ACHN (cell line): ENCODE data around the gene ALDH9A1.
"Not testable (repeated sequence)": the region's sequence is repeated elsewhere in the genome, so short reads cannot be mapped to it uniquely, and the experiment has no call there.

ENCODE experiments used
- DNase-seq: peaks from one replicate; pipeline ENCODE4 v3.0.0-alpha.2; 2015
- in situ Hi-C: cut with HindIII; loops from 2 replicates; pipeline ENCODE4 v1.10.0; 2017; ENCODE audit warnings: low sequenced_read_pairs, low pct_ligation_motif_present, low pct_unique_long_range_greater_than_20kb

ALDH9A1 gene

DNA sequence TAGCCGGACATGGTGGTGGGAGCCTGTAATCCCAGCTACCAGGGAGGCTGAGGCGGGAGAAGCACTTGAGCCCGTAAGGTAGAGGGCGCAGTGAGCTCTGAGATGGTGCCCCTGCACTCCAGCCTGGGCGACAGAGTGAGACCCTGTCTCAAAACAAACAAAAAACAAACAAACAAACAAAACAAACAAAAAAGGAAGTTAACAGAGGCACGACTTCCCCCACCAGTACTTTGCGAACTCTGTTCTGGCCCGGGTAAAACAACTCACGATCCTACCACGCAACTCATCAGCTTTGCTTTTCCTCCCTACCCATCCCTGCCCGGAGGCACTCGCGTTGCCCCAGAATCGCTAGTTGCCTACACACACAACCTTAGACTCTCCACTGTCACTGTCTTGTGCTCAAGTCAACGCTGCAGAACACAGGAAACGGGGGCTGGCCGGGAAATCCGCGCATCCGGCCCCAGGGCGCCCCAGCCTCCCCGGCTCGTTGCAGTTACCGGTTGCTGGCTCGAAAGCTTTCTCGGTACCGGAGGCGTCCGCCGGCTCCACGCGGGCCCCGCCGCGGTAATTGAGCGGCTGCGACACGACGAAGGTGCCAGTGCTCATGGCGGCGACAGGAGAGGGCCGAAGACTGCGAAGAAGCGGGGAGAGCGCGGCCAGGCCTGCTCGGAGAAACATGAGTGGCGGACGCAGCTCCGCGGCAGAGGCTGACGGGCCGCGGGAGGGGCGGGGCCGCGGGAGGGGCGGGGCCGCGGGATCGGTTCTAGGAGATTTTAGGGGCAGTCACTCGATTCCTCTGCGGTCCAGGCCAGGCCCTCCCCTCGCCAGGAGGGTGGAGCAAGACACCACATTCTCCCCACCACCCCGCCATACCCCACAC, at the start of gene ALDH9A1:
Gene ALDH9A1, minus strand, starts transcription at position 682 of the 880 bp plus-strand sequence. Its CDS starts 4 bp downstream, at position 678.
- in situ Hi-C loops, result no loop called here
- peak; percentile 92 for DNase-seq

DNA sequence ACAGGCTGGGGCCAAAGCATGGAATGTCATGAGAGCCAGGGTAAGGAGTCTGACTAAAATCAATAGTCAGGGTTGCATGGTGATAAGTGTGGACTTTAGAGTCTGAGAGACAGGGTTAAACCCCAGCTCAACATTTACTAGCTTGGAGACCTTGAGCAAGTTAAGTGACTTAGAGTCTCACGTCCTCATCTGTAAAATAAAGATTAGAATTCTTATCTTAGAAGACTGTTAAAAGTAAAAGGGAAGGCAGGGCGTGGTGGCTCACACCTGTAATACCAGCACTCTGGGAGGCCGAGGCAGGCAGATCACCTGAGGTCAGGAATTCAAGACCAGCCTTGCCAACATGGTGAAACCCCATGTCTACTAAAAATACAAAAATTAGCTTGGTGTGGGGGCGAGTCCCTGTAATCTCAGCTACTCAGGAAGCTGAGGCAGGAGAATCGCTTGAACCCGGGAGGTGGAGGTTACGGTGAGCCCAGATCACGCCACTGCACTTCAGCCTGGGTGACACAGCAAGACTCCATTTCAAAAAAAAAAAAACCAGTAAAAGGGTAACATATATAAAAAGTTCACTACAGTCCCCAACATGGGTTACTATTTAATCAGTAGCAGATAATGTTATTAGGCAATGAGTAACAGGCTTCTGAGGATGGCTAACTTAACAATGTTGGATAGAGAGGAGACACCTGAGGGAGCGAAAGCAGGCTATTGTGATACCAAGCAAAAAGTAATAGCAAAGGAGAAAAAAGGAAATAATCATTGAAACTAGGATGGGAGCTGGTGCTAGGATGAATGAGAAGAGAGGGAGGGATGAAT, 49.5 kb upstream of the ALDH9A1 start:
- in situ Hi-C loops, result no loop called here
- peak; percentile 55 for DNase-seq

DNA sequence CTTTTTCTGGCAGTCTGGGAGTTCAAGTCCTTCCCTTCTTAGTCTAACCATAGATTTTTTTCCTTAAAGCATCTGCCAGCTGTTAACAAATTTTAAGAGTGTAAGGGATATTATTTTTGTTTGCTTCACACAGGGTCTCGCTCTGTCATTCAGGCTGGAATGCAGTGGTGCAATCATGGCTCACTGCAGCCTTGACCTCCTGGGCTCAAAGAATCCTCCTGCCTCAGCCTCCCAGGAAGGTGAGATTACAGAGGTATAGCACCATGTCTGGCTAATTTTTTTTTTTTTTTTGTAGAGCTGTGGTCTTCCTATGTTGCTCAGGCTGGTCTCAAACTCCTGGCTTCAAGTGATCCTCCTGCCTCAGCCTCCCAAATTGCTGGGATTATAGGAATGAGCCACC, 46.6 kb upstream of the ALDH9A1 start:
- in situ Hi-C loops, DNase-seq: not testable (repeated sequence)

DNA sequence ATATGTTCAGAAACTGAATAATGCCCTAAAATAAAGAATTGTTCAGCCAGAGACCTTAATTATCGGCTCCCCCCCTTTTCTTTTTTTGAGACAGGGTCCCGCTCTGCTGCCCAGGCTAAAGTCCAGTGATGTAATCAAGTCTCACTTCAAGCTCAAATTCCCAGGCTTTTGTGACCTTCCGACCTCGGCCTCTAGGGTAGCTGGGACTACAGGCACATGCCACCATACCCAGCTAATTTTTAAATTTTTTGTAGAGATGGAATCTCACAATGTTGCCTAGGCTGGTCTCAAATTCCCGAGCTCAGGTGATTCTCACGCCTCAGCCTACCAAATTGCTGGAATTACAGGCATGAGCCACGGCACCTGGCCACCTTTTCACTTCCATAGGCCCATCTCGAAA, 43.8 kb upstream of the ALDH9A1 start:
- in situ Hi-C loops, result no loop called here
- DNase-seq, result no peak

DNA sequence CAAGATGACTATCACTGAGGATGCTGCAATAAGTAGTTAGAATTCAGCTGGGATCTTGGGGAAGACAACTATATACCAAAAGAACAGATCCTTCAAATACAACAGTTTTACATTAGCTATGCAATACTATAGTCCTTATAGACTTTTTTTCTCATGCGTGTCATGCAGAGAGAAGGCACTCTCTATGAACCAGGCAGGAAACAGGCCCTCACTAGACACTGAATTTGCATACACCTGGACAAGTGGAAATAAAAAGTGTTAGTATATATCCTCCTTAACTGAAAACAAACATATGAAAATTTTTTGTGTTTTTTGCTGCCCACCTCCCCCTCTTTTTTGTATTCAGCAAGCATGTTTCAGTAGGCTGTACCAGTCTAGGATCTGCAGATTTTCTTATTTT, 40.4 kb upstream of the ALDH9A1 start:
- in situ Hi-C loops, result no loop called here
- DNase-seq, result no peak

DNA sequence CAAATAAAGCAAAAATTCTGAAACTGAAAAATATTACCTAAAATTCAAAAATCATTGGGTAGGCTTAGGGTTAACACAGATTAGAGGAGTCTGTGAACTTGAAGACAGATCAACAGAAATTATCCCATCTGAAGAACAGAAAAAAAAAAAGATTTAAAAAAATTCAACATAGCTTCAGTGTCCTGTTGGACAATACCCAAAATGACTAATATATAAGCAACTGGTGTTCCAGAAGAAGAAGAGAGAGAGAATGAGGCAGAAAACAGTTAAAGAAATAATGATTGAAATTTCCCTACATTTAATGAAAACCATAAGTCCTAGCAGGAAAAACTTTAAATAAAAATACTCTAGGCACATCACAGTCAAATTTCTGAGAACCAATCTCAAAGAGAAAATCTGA, 38.8 kb upstream of the ALDH9A1 start:
- DNase-seq, result no peak
- in situ Hi-C loops, result no loop called here

DNA sequence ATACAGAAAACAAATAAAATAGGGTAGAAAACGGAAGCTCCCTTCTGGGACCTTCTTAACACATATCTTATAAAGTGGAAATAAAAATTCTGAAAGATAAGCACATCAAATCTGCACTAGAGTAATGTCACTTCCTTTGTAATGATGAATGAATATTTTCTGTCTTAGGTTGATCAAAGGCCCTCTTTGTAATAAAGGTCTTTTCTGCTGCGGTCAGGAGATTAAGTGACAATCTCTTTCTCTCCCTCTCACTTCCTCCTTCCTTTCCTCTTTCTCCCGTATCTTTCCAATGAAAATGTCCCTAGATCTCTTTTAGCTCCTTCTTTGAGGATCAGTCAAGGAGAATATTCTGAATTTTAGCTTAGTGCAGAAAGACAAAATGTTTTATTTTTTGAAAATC, 36.5 kb upstream of the ALDH9A1 start:
- DNase-seq, result no peak
- in situ Hi-C loops, result no loop called here

DNA sequence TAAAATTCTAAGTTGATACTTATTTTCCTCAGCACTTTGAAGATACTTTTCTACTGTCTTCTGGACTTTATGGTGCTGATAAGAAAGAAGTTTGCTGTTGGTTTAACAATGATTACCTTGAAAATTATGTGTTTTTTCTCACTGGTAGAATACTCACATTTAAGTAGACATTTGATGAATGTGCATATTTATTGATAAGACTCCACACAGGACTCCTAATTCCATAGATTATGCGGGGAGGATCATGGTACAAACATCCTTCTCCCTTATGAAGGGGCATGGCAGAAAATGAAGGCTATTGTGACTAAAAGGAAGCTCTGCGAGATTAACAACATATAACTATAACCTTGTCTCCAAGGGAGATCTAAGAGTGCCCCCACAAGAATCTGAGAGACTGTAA, 28.5 kb upstream of the ALDH9A1 start:
- DNase-seq, result no peak
- in situ Hi-C loops, result no loop called here

DNA sequence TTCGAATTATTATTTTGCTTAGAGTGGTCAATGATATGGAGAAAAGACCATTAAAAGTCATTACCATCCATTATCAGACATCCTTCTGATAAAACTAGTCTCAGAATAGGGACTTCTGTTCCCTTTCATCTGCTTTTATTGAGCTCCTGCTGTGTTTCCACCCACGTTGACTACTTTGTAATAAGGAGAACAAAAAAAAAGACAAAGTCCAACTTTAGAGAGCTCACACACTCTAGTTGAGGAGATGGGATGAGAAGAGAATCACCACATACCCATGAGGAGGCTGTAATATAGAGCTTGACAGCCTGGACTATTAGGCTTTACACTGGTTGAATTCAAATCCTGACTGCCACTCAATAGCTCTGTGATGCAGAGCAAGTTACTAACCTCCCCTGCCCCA, 27.8 kb upstream of the ALDH9A1 start:
- DNase-seq, result no peak
- in situ Hi-C loops, result no loop called here

DNA sequence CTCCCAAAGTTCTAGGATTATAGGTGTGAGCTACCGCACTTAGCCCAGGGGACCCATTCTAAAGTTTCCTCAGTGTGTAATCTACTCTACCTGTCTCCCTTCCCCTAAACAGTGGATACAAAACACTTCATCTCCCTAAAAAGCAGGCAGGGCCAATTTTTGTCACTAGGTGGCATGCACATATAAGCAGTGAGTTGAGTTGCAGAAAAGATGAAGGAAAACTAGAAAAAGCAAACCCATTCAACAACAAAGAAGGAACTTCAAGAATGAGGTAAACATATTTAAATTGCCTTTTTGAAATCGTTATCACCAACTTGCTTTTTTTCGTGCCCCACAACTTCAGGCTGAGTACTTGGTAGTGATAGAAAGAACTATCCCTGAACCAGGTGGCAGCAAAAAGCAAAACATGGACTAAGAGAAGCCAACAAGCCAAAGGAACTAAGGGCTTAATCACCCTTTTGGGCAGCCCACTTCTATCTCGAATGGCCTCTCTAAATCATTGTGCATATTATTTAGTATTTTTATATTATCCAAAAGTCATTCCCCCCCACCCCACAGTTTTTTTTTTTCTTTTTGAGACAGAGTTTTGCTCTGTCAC, 19.7 kb upstream of the ALDH9A1 start:
- in situ Hi-C loops, result loop anchor here (10.0 kb wide), 1 partner anchor 207 kb away; no protein-coding TSS in a partner anchor
- peak; percentile 75 for DNase-seq

DNA sequence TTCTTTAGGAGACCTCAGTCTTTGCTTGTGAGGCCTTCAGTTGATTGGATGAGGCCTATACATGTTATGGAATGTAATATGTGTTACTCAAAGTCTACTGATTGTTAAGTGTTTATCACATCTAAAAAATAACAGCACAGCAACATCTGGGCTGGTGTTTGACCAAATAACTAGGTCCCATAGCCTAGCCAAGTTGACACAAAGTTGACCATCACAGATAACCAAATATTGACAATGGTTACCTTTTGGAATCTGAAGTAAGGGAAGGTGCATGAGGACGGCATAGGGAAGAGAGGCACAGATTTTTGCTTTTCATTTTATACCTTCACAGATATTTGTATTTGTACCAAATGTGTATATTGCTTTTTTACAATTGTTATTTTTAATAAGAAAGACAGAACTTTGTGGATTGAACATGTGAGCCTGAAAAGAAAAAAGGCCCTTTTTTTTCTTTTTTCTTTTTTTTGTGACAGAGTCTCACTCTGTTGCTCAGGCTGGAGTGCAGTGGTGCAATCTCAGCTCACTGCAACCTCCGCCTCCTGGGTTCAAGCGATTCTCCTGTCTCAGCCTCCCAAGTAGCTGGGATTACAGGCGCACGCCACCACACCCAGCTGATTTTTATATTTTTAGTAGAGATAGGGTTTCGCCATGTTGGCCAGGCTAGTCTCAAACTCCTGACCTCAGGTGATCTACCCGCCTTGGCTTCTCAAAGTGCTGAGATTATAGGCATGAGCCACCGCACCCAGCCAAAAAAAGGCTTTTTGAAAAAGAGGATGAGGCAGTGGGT, 18.1 kb upstream of the ALDH9A1 start:
- not testable (repeated sequence) for DNase-seq
- in situ Hi-C loops, result loop anchor here (10.0 kb wide), 1 partner anchor 208 kb away; no protein-coding TSS in a partner anchor

DNA sequence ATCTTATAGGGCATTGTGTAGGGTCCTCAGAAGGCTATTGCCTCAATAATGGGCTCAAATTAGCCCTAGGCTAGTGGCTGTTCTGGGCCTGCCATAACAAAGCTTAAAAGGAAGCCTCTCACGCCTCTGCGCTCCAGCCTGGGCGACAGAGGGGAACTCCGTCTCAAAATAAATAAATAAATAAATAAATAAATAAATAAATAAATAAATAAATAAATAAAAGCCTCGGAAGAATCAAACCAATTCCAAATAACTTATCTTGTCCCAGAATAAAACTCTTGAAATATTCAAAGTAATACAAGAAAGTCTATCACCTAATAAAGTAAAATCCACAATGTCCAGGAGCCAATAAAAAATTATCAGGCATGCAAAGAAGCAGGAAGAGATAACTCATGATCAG, 14.4 kb upstream of the ALDH9A1 start:
- in situ Hi-C loops, result loop anchor here (10.0 kb wide), 1 partner anchor 212 kb away; no protein-coding TSS in a partner anchor

DNA sequence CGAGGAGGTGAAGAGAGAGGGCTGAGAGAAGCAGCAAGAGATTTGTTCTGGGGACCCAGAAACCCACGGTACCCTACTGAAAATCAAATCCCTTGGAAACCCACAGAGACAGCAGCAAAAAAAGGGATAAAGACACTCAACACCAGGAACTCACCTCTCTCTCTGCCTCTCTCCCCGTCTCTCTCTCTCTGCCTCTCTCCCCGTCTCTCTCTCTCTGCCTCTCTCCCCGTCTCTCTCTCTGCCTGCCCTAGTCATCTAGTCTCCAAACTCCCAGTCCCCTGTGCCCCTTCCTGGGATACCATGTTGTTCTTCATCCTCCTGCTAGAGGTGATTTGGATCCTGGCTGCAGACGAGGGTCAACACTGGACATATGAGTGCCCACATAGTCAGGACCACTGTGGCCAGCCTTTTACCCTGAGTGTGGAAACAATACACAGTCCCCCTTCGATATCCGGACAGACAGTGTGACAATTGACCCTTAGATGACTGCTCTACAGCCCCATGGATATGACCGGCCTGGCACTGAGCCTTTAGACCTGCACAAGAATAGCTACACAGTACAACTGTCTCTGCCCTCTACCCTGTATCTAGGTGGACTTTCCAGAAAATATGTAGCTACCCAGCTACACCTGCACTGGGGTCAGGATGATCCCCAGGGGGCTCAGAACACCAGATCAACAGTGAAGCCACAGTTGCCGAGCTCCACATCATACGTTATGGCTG, 9.8 kb upstream of the ALDH9A1 start:
- no peak for DNase-seq
- in situ Hi-C loops, result no loop called here

More for the DNA sequence above, 14.4 kb upstream of the ALDH9A1 start:
- DNase-seq, result no peak

DNA sequence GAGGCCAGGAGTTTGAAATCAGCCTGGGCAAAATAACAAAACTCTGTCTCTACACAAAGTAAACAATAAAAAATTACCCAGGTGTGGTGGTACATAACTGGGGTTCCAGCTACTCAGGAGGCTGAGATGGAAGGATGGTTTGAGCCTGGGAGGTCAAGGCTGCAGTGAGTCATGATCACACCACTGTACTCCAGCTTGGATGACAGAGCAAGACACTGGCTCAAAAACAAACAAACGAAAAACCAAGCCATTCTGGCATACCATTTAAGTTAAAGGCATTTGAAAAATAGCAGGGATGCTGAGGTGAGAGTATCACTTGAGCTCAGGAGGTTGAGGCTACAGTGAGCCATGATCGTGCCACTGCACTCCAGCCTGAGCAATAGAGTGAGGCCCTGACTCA, 5.3 kb upstream of the ALDH9A1 start:
- peak; percentile 37 for DNase-seq
- in situ Hi-C loops, result no loop called here

DNA sequence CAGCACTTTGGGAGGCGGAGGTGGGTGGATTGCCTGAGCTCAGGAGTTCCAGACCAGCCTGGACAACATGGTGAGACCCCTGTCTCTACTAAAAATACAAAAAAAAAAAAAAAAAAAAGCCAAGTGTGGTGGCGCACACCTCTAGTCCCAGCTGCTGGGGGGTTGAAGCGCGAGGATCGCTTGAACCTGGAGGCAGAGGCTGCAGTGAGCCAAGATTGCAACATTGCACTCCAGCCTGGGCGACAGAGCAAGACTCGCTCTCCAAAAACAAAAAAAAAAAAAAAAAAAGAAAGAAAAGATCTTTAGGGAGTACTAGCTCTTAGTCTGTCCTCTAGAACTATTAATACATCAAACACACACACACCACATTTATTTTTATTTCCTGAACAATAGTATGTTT, 3.6 kb upstream of the ALDH9A1 start:
- in situ Hi-C loops, DNase-seq: not testable (repeated sequence)

DNA sequence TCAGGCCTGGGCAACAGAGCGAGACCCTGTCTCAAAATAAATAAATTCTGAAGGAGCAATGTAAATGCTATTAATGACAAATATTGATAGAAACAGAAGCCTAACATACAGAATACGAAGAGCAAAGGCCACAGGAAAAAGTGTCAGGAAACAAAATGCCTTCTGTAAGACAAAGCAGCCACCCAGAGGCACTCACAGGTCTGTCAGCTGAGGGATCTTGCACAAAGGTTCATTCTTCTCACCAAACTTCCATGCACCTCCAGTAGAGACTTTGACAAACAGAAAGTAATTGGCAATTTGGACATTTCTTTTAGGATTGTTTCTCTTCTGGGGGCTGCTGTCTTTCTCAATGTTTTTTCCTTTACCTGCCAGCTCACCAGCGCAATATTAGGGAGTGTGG, 1.2 kb upstream of the ALDH9A1 start:
- in situ Hi-C loops, result no loop called here
- DNase-seq, result no peak

DNA sequence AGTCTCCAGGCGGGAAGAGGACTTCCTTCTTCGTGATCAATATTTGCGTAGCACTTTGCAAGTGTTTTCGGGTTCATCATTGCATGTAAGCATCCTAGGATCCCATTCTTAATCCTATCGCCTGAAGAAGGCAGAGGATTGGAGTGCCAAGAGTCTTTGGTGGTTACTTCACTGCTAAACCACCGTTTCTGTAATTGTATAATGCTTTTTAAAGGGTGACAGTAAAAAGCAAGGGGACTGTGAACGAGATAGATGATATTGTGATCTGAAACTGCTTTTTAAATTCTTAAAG, 345 bp upstream of the ALDH9A1 start:
- DNase-seq, result no peak
- in situ Hi-C loops, result no loop called here

DNA sequence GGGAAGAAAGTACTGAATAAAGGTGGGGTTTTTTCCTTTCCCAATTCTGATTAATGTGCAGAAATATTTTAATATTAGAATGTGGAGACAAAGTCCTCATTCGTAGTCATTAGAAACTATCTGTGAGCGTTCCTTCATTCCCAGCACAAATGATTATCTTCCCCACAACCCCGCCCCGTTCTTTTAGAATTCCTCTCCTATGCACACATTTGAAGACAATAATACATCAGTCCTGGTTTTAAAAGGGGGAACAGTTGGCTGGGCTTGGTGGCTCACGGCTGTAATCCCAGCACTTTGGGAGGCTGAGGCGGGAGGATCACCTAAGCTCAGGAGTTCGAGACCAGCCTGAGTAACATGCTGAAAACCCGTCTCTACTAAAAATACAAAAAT, 876 bp downstream of the ALDH9A1 start:
- in situ Hi-C loops, result no loop called here
- DNase-seq, result no peak
